ENCODE data around the gene CD209. TPM values are rescaled to one million over a fixed set of nuclear protein-coding genes. Genes with fewer than 3 reads are reported as not detected.

CD209 gene
- total RNA-seq, 2 donors from 2014 or later = 6.8 to 14.2 TPM

- H3K9me3 ChIP-seq = no peaks in the 10 kb centered on the region
- no peaks in the 10 kb centered on the region for H3K4me1 ChIP-seq (ENCODE audit: control insufficient read depth in 1 of 2, low read depth in 2 of 2)
- no peak overlapping the region for H3K4me3 ChIP-seq
- H3K27me3 ChIP-seq (replicated peaks; ENCODE audit: insufficient read depth) = no peaks in the 10 kb centered on the region
- DNase-seq (ENCODE audit: low spot score) = no peak
- TF ChIP-seq CTCF (IDR thresholded peaks at IDR 0.05) = no peak
- ATAC-seq (ENCODE audit: insufficient number of reproducible peaks, low FRiP score, low read depth) = no peak
- no peak overlapping the region for H3K27ac ChIP-seq
- no peaks in the 10 kb centered on the region for H3K36me3 ChIP-seq
Observed at GRCh38 chr19:7778081-7778480, 30.7 kb upstream of the CD209 start.

DNA sequence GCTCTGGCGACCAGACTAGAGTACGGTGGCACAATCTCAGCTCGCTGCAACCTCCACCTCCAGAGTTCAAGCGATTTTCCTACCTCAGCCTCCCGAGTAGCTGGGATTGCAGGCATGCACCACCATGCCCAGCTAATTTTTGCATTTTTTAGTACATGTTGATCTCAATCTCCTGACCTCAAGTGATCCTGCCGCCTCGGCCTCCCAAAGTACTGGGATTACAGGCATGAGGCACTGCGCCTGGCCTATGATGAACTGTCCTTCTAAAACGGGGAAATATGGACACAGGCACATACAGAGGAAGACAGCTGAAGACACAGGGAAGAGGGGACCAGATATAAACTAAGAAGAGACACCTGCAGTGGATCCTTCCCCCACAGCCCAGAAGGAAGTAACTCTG lies 28.4 kb upstream of the CD209 start:
- DNase-seq (ENCODE audit: low spot score) (no peak), ATAC-seq (ENCODE audit: insufficient number of reproducible peaks, low FRiP score, low read depth) (no peak)
- Histone ChIP-seq H3K9me3 (no peaks in the 10 kb centered on the region), H3K4me3 (no peak overlapping the region), H3K36me3 (no peaks in the 10 kb centered on the region), H3K4me1 (ENCODE audit: control insufficient read depth in 1 of 2, low read depth in 2 of 2) (no peaks in the 10 kb centered on the region), H3K27me3 (replicated peaks; ENCODE audit: insufficient read depth) (no peaks in the 10 kb centered on the region), H3K27ac (no peak overlapping the region)
- TF ChIP-seq CTCF (IDR thresholded peaks at IDR 0.05) = no peak

DNA sequence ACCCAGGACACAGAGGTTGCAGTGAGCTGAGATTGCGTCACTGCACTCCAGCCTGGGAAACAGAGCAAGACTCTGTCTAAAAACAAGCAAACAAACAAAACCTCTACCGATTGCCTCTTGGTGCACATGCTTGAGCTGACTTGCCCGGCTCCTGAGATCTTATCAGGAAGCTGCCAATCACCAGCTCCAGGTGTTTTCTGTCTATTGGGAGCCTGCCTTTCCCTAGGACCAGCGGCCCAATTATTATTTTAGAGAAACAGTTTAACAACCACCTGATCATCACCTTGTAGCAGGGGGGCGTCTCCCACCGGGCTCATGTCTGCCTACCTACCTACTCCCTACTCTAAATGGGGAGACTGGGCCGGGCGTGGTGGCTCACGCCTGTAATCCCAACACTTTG lies 26.5 kb upstream of the CD209 start:
- Histone ChIP-seq H3K4me1 (ENCODE audit: control insufficient read depth in 1 of 2, low read depth in 2 of 2) (no peaks in the 10 kb centered on the region), H3K9me3 (no peaks in the 10 kb centered on the region), H3K27ac (no peak overlapping the region), H3K4me3 (no peak overlapping the region), H3K27me3 (replicated peaks; ENCODE audit: insufficient read depth) (no peaks in the 10 kb centered on the region), H3K36me3 (no peaks in the 10 kb centered on the region)
- TF ChIP-seq CTCF (IDR thresholded peaks at IDR 0.05) = no peak
- DNase-seq (ENCODE audit: low spot score) (no peak), ATAC-seq (ENCODE audit: insufficient number of reproducible peaks, low FRiP score, low read depth) (no peak)

- H3K9me3 ChIP-seq = no peaks in the 10 kb centered on the region
- H3K27me3 ChIP-seq (replicated peaks; ENCODE audit: insufficient read depth) = no peaks in the 10 kb centered on the region
- ATAC-seq (ENCODE audit: insufficient number of reproducible peaks, low FRiP score, low read depth) (no peak), DNase-seq (ENCODE audit: low spot score) (no peak)
- no peak overlapping the region for H3K4me3 ChIP-seq
- no peak overlapping the region for H3K27ac ChIP-seq
- H3K36me3 ChIP-seq = no peaks in the 10 kb centered on the region
- TF ChIP-seq CTCF (IDR thresholded peaks at IDR 0.05) = no peak
- no peaks in the 10 kb centered on the region for H3K4me1 ChIP-seq (ENCODE audit: control insufficient read depth in 1 of 2, low read depth in 2 of 2)
Observed at GRCh38 chr19:7772752-7773291, 25.5 kb upstream of the CD209 start.

DNA sequence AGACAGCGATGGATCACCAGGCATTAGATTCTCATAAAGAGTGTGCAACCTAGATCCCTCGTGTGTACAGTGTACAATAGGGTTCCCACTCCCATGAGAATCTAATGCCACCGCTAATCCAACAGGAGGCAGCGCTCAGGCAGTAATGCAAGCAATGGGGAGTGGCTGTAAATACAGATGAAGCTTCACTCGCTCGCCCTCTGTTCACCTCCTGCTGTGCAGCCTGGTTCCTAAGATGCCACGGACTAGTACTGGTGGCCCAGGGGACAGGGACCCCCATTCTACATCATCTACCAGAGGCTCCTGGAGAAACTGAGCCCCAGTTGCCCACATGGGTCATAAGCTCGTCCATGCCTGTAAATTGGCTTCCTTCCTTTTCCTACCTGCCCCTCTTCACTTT lies 23.7 kb upstream of the CD209 start:
- no peaks in the 10 kb centered on the region for H3K9me3 ChIP-seq
- H3K27ac ChIP-seq = no peak overlapping the region
- no peaks in the 10 kb centered on the region for H3K27me3 ChIP-seq (replicated peaks; ENCODE audit: insufficient read depth)
- no peaks in the 10 kb centered on the region for H3K4me1 ChIP-seq (ENCODE audit: control insufficient read depth in 1 of 2, low read depth in 2 of 2)
- ATAC-seq (ENCODE audit: insufficient number of reproducible peaks, low FRiP score, low read depth) = no peak
- DNase-seq (ENCODE audit: low spot score) = no peak
- no peaks in the 10 kb centered on the region for H3K36me3 ChIP-seq
- TF ChIP-seq CTCF (IDR thresholded peaks at IDR 0.05) = no peak
- H3K4me3 ChIP-seq = no peak overlapping the region
